Liver (tissue), 3 donors: Measurements from ENCODE around the gene GBX1.

Experiments
- CTCF ChIP-seq: fragments of 150-350 bp; IDR thresholded peaks from 2 replicates; pipeline ENCODE4 v1.5.1; 2017; ENCODE audit warnings: improper control_type of control experiment, low read depth, low read length; ENCODE audit not compliant: missing input control
- EGR1 ChIP-seq, 2 donors: IDR thresholded peaks; 2 replicates each; pipeline ENCODE4 v1.6.1; 2016 to 2018; ENCODE audit warnings: antibody characterized with exemption in 2 of 2, low read depth in 2 of 2
- FOXA1 ChIP-seq: IDR thresholded peaks from 2 replicates; pipeline ENCODE4 v1.6.1; 2016; ENCODE audit warnings: antibody characterized with exemption
- FOXA2 ChIP-seq: IDR thresholded peaks from 2 replicates; pipeline ENCODE4 v1.6.1; 2016; ENCODE audit warnings: antibody characterized with exemption
- GABPA ChIP-seq, 2 donors: IDR thresholded peaks in 1 of 2; conservative IDR thresholded peaks in 1 of 2; 2 replicates each; pipeline ENCODE4 v1.6.1; 2016; ENCODE audit warnings: antibody characterized with exemption in 2 of 2, mild to moderate bottlenecking in 1 of 2, moderate library complexity in 1 of 2
- HNF4G ChIP-seq: IDR thresholded peaks from 2 replicates; pipeline ENCODE4 v1.6.1; 2016; ENCODE audit warnings: antibody characterized with exemption
- REST ChIP-seq: IDR thresholded peaks from 2 replicates; pipeline ENCODE4 v1.6.1; 2016; ENCODE audit warnings: antibody characterized with exemption, mild to moderate bottlenecking
- RXRA ChIP-seq, 2 donors: IDR thresholded peaks; 2 replicates each; pipeline ENCODE4 v1.6.1; 2017 to 2018; ENCODE audit warnings: antibody characterized with exemption in 2 of 2, mild to moderate bottlenecking in 1 of 2
- SP1 ChIP-seq: IDR thresholded peaks from 2 replicates; pipeline ENCODE4 v1.6.1; 2018; ENCODE audit warnings: antibody characterized with exemption, mild to moderate bottlenecking
- TAF1 ChIP-seq: conservative IDR thresholded peaks from 2 replicates; pipeline ENCODE4 v1.6.1; 2016; ENCODE audit warnings: antibody characterized with exemption, mild to moderate bottlenecking
- donor health status: healthy.
- donor health status: healthy.

GRCh38 chr7:151204383-151205032 is 37.0 kb upstream of the GBX1 start:
- TF ChIP-seq CTCF (no peak), REST (no peak), GABPA (IDR thresholded peaks at IDR 0.05 in 1 of 2, conservative IDR thresholded peaks at IDR 0.05 in 1 of 2) (no peak), EGR1 (IDR thresholded peaks at IDR 0.05; ENCODE audit: low read depth in 2 of 2) (no peak), HNF4G (no peak), RXRA (IDR thresholded peaks at IDR 0.05) (no peak), FOXA1 (no peak), SP1 (no peak), FOXA2 (no peak), TAF1 (no peak)
